Gastroesophageal sphincter (tissue), 4 donors: ENCODE data around the gene DOCK10. TPM values are rescaled to one million over a fixed set of nuclear protein-coding genes. Genes with fewer than 3 reads are reported as not detected.

Source experiments
- ATAC-seq: fragments of 150-250 bp; one replicate; pipeline ENCODE4 v1.9.1; 2016; ENCODE audit warnings: mild to moderate bottlenecking, moderate library complexity
- H3K27ac ChIP-seq, 4 donors: fragments of 200-600 bp; sonication (generic) in 3 of 4; 1 replicate in 3 of 4; 2 replicates in 1 of 4; pipeline ENCODE4 v1.5.1; 2016 to 2019
- H3K27me3 ChIP-seq: fragments of 200-600 bp; sonication (generic); one replicate; pipeline ENCODE4 v1.5.1; 2019
- H3K36me3 ChIP-seq, 2 donors: fragments of 200-600 bp; sonication (generic); one replicate each; pipeline ENCODE4 v1.5.1; 2019; ENCODE audit warnings: control low read depth in 1 of 2
- H3K4me1 ChIP-seq, 3 donors: fragments of 200-600 bp; sonication (generic); 1 replicate in 2 of 3; 2 replicates in 1 of 3; pipeline ENCODE4 v1.5.1; 2016 to 2019; ENCODE audit warnings: control low read depth in 2 of 3
- H3K4me3 ChIP-seq, 2 donors: fragments of 200-600 bp; sonication (generic); one replicate each; pipeline ENCODE4 v1.5.1; 2019; ENCODE audit warnings: mild to moderate bottlenecking in 1 of 2, moderate library complexity in 1 of 2
- H3K9me3 ChIP-seq, 3 donors: fragments of 200-600 bp; sonication (generic); one replicate each; pipeline ENCODE4 v1.5.1; 2017 to 2019; ENCODE audit warnings: control low read depth in 2 of 3
- CTCF ChIP-seq, 4 experiments: fragments of 200-600 bp in 2 of 4; fragments of 450-650 bp in 2 of 4; sonication (generic) in 1 of 4; IDR thresholded peaks; one replicate each; pipeline ENCODE4 v1.5.1; 2017 to 2019; ENCODE audit warnings: antibody characterized with exemption in 4 of 4, mild to moderate bottlenecking in 2 of 4, moderate library complexity in 2 of 4
- EP300 ChIP-seq: sonication (generic); formaldehyde crosslinking; IDR thresholded peaks from one replicate; pipeline ENCODE4 v1.6.1; 2017; ENCODE audit warnings: antibody characterized with exemption, mild to moderate bottlenecking
- POLR2A ChIP-seq, 2 donors: fragments of 450-650 bp; IDR thresholded peaks; one replicate each; pipeline ENCODE4 v1.6.1; 2017; ENCODE audit warnings: antibody characterized with exemption in 2 of 2, mild to moderate bottlenecking in 2 of 2, moderate library complexity in 1 of 2
- POLR2AphosphoS5 ChIP-seq: sonication (generic); formaldehyde crosslinking; IDR thresholded peaks from one replicate; pipeline ENCODE4 v1.6.1; 2017; ENCODE audit warnings: antibody characterized with exemption
- WGBS, 2 donors: methylation state at CpG; one replicate each; pipeline ENCODE4 v1.1.5; 2018; ENCODE audit warnings: low coverage in 1 of 2; 5-methylcytosine and 5-hydroxymethylcytosine counted together
- total RNA-seq, 4 donors: library from RNA; depleted of rRNA; stranded (reverse); fragments of >200 nt; gene quantifications; one replicate each; pipeline ENCODE4 v1.1.0, GENCODE V29; 2016

The DOCK10 gene
- total RNA-seq, 4 donors from 2014 or later, result 3.6 to 12.6 (median 7.3) TPM

GRCh38 chr2:225040142-225040541 is 2.1 kb downstream of the DOCK10 start:
- H3K27me3 ChIP-seq, result peaks cover 44% of the 10 kb centered on the region
- no peaks in the 10 kb centered on the region for H3K36me3 ChIP-seq
- no peak overlapping the region for H3K27ac ChIP-seq
- no peak for TF ChIP-seq CTCF (IDR thresholded peaks at IDR 0.05)
- TF ChIP-seq EP300, result no peak
- no peak for TF ChIP-seq POLR2A (IDR thresholded peaks at IDR 0.05)
- no peak for TF ChIP-seq POLR2AphosphoS5
- H3K4me3 ChIP-seq, result no peak overlapping the region
- ATAC-seq, result no peak
- no peaks in the 10 kb centered on the region for H3K9me3 ChIP-seq
- peaks cover 0 to 25% (median 5%) of the 10 kb centered on the region in 3 donors for H3K4me1 ChIP-seq
- WGBS, 2 donors, result 57 to 60% methylated on average over 5 of the region's 5 CpGs

GRCh38 chr2:225038231-225038523 is 4.1 kb downstream of the DOCK10 start:
- H3K4me1 ChIP-seq, result peaks cover 0 to 25% (median 5%) of the 10 kb centered on the region in 3 donors
- no peak overlapping the region for H3K4me3 ChIP-seq
- no peak overlapping the region for H3K27ac ChIP-seq
- WGBS, 2 donors, result 80 to 86% methylated on average over 3 of the region's 3 CpGs
- TF ChIP-seq POLR2AphosphoS5 (no peak), CTCF (IDR thresholded peaks at IDR 0.05) (no peak), EP300 (no peak), POLR2A (IDR thresholded peaks at IDR 0.05) (no peak)
- no peaks in the 10 kb centered on the region for H3K36me3 ChIP-seq
- no peak for ATAC-seq
- H3K27me3 ChIP-seq, result peaks cover 32% of the 10 kb centered on the region
- H3K9me3 ChIP-seq, result no peaks in the 10 kb centered on the region

- no peak for ATAC-seq
- Histone ChIP-seq H3K27me3 (peaks cover 26% of the 10 kb centered on the region), H3K36me3 (no peaks in the 10 kb centered on the region), H3K9me3 (no peaks in the 10 kb centered on the region), H3K4me1 (peaks cover 0 to 21% (median 5%) of the 10 kb centered on the region in 3 donors), H3K4me3 (no peak overlapping the region), H3K27ac (no peak overlapping the region)
- TF ChIP-seq POLR2A (IDR thresholded peaks at IDR 0.05) (no peak), EP300 (no peak), CTCF (IDR thresholded peaks at IDR 0.05) (no peak), POLR2AphosphoS5 (no peak)
- 49 to 56% methylated on average over 5 of the region's 5 CpGs for WGBS, 2 donors
Measured at GRCh38 chr2:225037415-225038230, 4.6 kb downstream of the DOCK10 start.

GRCh38 chr2:225036431-225036830 is 5.8 kb downstream of the DOCK10 start:
- H3K27me3 ChIP-seq, result peaks cover 14% of the 10 kb centered on the region
- no peak overlapping the region for H3K4me3 ChIP-seq
- no peaks in the 10 kb centered on the region for H3K9me3 ChIP-seq
- WGBS, 2 donors, result 82 to 92% methylated on average over 1 of the region's 1 CpG
- no peak for ATAC-seq
- peaks cover 0 to 9% (median 0%) of the 10 kb centered on the region in 3 donors for H3K4me1 ChIP-seq
- H3K27ac ChIP-seq, result no peak overlapping the region
- H3K36me3 ChIP-seq, result no peaks in the 10 kb centered on the region
- TF ChIP-seq EP300, result no peak
- TF ChIP-seq POLR2A (IDR thresholded peaks at IDR 0.05), result no peak
- no peak for TF ChIP-seq CTCF (IDR thresholded peaks at IDR 0.05)
- TF ChIP-seq POLR2AphosphoS5, result no peak
